ENCODE results near the gene GRAP2. TPM values are rescaled to one million over a fixed set of nuclear protein-coding genes. Genes with fewer than 3 reads are reported as not detected.

GRAP2 gene
- total and polyA plus RNA-seq, 2 of the 8 experiments (the other 6 are each of a cell fraction or from before 2014, with no cell fraction given), result 0.08 TPM; not detected in 1

DNA sequence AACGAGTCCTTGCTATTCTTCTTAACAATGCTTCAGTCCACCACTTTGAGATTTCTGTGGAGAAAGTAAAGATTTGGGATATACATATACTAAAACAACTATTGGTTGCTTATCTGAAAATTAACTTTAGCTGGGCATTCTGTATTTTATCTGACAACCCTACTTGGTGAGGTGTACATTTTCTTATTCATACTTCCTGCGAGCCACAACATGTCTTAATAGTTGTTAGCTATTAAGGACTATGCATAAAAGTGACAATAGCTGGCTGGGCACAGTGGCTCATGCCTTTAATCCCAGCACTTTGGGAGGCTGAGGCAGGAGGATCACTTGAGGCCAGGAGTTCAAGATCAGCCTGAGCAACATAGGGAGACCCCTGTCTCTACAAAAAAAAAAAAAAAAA lies 31.3 kb downstream of the GRAP2 start (continued):
- TF ChIP-seq, protein P1, sequence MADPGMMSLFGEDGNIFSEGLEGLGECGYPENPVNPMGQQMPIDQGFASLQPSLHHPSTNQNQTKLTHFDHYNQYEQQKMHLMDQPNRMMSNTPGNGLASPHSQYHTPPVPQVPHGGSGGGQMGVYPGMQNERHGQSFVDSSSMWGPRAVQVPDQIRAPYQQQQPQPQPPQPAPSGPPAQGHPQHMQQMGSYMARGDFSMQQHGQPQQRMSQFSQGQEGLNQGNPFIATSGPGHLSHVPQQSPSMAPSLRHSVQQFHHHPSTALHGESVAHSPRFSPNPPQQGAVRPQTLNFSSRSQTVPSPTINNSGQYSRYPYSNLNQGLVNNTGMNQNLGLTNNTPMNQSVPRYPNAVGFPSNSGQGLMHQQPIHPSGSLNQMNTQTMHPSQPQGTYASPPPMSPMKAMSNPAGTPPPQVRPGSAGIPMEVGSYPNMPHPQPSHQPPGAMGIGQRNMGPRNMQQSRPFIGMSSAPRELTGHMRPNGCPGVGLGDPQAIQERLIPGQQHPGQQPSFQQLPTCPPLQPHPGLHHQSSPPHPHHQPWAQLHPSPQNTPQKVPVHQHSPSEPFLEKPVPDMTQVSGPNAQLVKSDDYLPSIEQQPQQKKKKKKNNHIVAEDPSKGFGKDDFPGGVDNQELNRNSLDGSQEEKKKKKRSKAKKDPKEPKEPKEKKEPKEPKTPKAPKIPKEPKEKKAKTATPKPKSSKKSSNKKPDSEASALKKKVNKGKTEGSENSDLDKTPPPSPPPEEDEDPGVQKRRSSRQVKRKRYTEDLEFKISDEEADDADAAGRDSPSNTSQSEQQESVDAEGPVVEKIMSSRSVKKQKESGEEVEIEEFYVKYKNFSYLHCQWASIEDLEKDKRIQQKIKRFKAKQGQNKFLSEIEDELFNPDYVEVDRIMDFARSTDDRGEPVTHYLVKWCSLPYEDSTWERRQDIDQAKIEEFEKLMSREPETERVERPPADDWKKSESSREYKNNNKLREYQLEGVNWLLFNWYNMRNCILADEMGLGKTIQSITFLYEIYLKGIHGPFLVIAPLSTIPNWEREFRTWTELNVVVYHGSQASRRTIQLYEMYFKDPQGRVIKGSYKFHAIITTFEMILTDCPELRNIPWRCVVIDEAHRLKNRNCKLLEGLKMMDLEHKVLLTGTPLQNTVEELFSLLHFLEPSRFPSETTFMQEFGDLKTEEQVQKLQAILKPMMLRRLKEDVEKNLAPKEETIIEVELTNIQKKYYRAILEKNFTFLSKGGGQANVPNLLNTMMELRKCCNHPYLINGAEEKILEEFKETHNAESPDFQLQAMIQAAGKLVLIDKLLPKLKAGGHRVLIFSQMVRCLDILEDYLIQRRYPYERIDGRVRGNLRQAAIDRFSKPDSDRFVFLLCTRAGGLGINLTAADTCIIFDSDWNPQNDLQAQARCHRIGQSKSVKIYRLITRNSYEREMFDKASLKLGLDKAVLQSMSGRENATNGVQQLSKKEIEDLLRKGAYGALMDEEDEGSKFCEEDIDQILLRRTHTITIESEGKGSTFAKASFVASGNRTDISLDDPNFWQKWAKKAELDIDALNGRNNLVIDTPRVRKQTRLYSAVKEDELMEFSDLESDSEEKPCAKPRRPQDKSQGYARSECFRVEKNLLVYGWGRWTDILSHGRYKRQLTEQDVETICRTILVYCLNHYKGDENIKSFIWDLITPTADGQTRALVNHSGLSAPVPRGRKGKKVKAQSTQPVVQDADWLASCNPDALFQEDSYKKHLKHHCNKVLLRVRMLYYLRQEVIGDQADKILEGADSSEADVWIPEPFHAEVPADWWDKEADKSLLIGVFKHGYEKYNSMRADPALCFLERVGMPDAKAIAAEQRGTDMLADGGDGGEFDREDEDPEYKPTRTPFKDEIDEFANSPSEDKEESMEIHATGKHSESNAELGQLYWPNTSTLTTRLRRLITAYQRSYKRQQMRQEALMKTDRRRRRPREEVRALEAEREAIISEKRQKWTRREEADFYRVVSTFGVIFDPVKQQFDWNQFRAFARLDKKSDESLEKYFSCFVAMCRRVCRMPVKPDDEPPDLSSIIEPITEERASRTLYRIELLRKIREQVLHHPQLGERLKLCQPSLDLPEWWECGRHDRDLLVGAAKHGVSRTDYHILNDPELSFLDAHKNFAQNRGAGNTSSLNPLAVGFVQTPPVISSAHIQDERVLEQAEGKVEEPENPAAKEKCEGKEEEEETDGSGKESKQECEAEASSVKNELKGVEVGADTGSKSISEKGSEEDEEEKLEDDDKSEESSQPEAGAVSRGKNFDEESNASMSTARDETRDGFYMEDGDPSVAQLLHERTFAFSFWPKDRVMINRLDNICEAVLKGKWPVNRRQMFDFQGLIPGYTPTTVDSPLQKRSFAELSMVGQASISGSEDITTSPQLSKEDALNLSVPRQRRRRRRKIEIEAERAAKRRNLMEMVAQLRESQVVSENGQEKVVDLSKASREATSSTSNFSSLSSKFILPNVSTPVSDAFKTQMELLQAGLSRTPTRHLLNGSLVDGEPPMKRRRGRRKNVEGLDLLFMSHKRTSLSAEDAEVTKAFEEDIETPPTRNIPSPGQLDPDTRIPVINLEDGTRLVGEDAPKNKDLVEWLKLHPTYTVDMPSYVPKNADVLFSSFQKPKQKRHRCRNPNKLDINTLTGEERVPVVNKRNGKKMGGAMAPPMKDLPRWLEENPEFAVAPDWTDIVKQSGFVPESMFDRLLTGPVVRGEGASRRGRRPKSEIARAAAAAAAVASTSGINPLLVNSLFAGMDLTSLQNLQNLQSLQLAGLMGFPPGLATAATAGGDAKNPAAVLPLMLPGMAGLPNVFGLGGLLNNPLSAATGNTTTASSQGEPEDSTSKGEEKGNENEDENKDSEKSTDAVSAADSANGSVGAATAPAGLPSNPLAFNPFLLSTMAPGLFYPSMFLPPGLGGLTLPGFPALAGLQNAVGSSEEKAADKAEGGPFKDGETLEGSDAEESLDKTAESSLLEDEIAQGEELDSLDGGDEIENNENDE (IDR thresholded peaks at IDR 0.05; ENCODE audit: insufficient replicate concordance, low read length), result no peak
- TF ChIP-seq, protein P2, sequence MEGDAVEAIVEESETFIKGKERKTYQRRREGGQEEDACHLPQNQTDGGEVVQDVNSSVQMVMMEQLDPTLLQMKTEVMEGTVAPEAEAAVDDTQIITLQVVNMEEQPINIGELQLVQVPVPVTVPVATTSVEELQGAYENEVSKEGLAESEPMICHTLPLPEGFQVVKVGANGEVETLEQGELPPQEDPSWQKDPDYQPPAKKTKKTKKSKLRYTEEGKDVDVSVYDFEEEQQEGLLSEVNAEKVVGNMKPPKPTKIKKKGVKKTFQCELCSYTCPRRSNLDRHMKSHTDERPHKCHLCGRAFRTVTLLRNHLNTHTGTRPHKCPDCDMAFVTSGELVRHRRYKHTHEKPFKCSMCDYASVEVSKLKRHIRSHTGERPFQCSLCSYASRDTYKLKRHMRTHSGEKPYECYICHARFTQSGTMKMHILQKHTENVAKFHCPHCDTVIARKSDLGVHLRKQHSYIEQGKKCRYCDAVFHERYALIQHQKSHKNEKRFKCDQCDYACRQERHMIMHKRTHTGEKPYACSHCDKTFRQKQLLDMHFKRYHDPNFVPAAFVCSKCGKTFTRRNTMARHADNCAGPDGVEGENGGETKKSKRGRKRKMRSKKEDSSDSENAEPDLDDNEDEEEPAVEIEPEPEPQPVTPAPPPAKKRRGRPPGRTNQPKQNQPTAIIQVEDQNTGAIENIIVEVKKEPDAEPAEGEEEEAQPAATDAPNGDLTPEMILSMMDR (IDR thresholded peaks at IDR 0.05; ENCODE audit: control extremely low read depth in 1 of 3, insufficient read depth in 1 of 3, low read depth in 1 of 3, low read length in 3 of 3), result no peak
- TF ChIP-seq CEBPB (IDR thresholded peaks at IDR 0.05; ENCODE audit: low read depth, low read length) (no peak), JUND (IDR thresholded peaks at IDR 0.05; ENCODE audit: low read length) (no peak), TAF1 (IDR thresholded peaks at IDR 0.05; ENCODE audit: low read depth, low read length) (no peak), EZH2 (IDR thresholded peaks at IDR 0.05; ENCODE audit: low read depth, low read length, severe bottlenecking) (no peak), YY1 (IDR thresholded peaks at IDR 0.05; ENCODE audit: low read depth, low read length) (no peak), RNF2 (IDR thresholded peaks at IDR 0.05; ENCODE audit: borderline replicate concordance, low read depth, low read length, missing control alignments, poor library complexity, severe bottlenecking) (no peak), SIRT6 (IDR thresholded peaks at IDR 0.05; ENCODE audit: low read length) (no peak)

Measured in H1 (cell line).